ENCODE data around the gene MYB. TPM values are rescaled to one million over a fixed set of nuclear protein-coding genes. Genes with fewer than 3 reads are reported as not detected.

The MYB gene
- total RNA-seq, 1 experiment from 2014 or later, result 3.7 TPM

GRCh38 chr6:135137826-135138225 lies 43.3 kb upstream of the MYB start:
- ATAC-seq (no peak), DNase-seq (ENCODE audit: low read depth, low spot score) (no peak)
- Histone ChIP-seq H3K27ac (ENCODE audit: low read depth, low read length) (no peak overlapping the region), H3K4me1 (ENCODE audit: control insufficient read depth in 1 of 2, insufficient read depth in 2 of 2, low read length in 2 of 2) (no peaks in the 10 kb centered on the region), H3K36me3 (ENCODE audit: control insufficient read depth in 1 of 2, insufficient read depth in 2 of 2, low read length in 2 of 2) (no peaks in the 10 kb centered on the region), H3K9me3 (ENCODE audit: control insufficient read depth in 1 of 2, insufficient read depth in 1 of 2, low read depth in 1 of 2, low read length in 2 of 2) (no peaks in the 10 kb centered on the region), H3K4me2 (ENCODE audit: low read length) (no peak overlapping the region), H3K27me3 (ENCODE audit: insufficient read depth, low read length) (no peaks in the 10 kb centered on the region), H3K4me3 (replicated peaks in 1 of 2; ENCODE audit: low read depth in 1 of 2, low read length in 2 of 2) (no peak overlapping the region), H3K79me2 (ENCODE audit: insufficient read depth, low read length) (no peaks in the 10 kb centered on the region), H3K9ac (ENCODE audit: low read length) (no peak overlapping the region), H2AFZ (ENCODE audit: low read depth, low read length, poor library complexity, severe bottlenecking) (no peak overlapping the region), H4K20me1 (ENCODE audit: insufficient read depth) (no peaks in the 10 kb centered on the region), H3K9me2 (ENCODE audit: insufficient read depth) (no peaks in the 10 kb centered on the region)
- ChIA-PET RAD21 (ENCODE audit: low non-redundant PET in 1 of 2, low total read pairs in 2 of 2, uncharacterized antibody in 2 of 2, unreplicated experiment in 2 of 2) (no interaction called here), CTCF (no interaction called here), POLR2A (no interaction called here)
- TF ChIP-seq FOSL1 (IDR thresholded peaks at IDR 0.05; ENCODE audit: low read depth), result no peak
- no peak for TF ChIP-seq TCF7L2 (IDR thresholded peaks at IDR 0.05; ENCODE audit: borderline replicate concordance, extremely low read depth, insufficient read depth, insufficient read length)
- no peak for TF ChIP-seq POLR2AphosphoS5 (IDR thresholded peaks at IDR 0.05; ENCODE audit: low read depth, low read length)
- no peak for TF ChIP-seq ELF1 (IDR thresholded peaks at IDR 0.05; ENCODE audit: borderline replicate concordance, low read depth)
- no peak for TF ChIP-seq RAD21 (IDR thresholded peaks at IDR 0.05; ENCODE audit: low read depth)
- TF ChIP-seq SRF (IDR thresholded peaks at IDR 0.05; ENCODE audit: low read depth), result no peak
- BruUV-seq (replicated peaks), result no TSS peak
- intact Hi-C loops (cut with micrococcal nuclease), result no loop called here

GRCh38 chr6:135141182-135141581 lies 39.9 kb upstream of the MYB start:
- Histone ChIP-seq H3K36me3 (ENCODE audit: control insufficient read depth in 1 of 2, insufficient read depth in 2 of 2, low read length in 2 of 2) (no peaks in the 10 kb centered on the region), H3K4me3 (replicated peaks in 1 of 2; ENCODE audit: low read depth in 1 of 2, low read length in 2 of 2) (no peak overlapping the region), H3K9me3 (ENCODE audit: control insufficient read depth in 1 of 2, insufficient read depth in 1 of 2, low read depth in 1 of 2, low read length in 2 of 2) (no peaks in the 10 kb centered on the region), H3K4me1 (ENCODE audit: control insufficient read depth in 1 of 2, insufficient read depth in 2 of 2, low read length in 2 of 2) (peaks cover 0 to 3% of the 10 kb centered on the region in 2 experiments; a peak in 1 of 4 replicates), H3K9ac (ENCODE audit: low read length) (no peak overlapping the region), H4K20me1 (ENCODE audit: insufficient read depth) (no peaks in the 10 kb centered on the region), H3K27ac (ENCODE audit: low read depth, low read length) (no peak overlapping the region), H3K79me2 (ENCODE audit: insufficient read depth, low read length) (no peaks in the 10 kb centered on the region), H2AFZ (ENCODE audit: low read depth, low read length, poor library complexity, severe bottlenecking) (no peak overlapping the region), H3K27me3 (ENCODE audit: insufficient read depth, low read length) (no peaks in the 10 kb centered on the region), H3K9me2 (ENCODE audit: insufficient read depth) (no peaks in the 10 kb centered on the region), H3K4me2 (ENCODE audit: low read length) (no peak overlapping the region)
- RAD21 ChIA-PET (ENCODE audit: low non-redundant PET in 1 of 2, low total read pairs in 2 of 2, uncharacterized antibody in 2 of 2, unreplicated experiment in 2 of 2), result no interaction called here
- POLR2A ChIA-PET, result no interaction called here
- TF ChIP-seq ELF1 (IDR thresholded peaks at IDR 0.05; ENCODE audit: borderline replicate concordance, low read depth), result no peak
- intact Hi-C loops (cut with micrococcal nuclease), result no loop called here
- ATAC-seq, result no peak
- CTCF ChIA-PET, result no interaction called here
- no TSS peak for BruUV-seq (replicated peaks)
- no peak for DNase-seq (ENCODE audit: low read depth, low spot score)
